Lower lobe of right lung (tissue), 2 donors: ENCODE measurements around the gene NAIF1. TPM values are rescaled to one million over a fixed set of nuclear protein-coding genes. Genes with fewer than 3 reads are reported as not detected.

ENCODE experiments used
- ATAC-seq, 2 donors: fragments of 200-7000 bp; cut with Tn5 transposase; one replicate each; pipeline ENCODE4 v1.9.1; 2020 to 2022; ENCODE audit warnings: mild to moderate bottlenecking in 2 of 2, moderate library complexity in 2 of 2
- DNase-seq: peaks from one replicate; pipeline ENCODE4 v3.0.0-alpha.2; 2020
- H3K27ac ChIP-seq: fragments of 200-600 bp; one replicate; pipeline ENCODE4 v1.8.0; 2022
- H3K27me3 ChIP-seq: fragments of 200-600 bp; one replicate; pipeline ENCODE4 v1.8.0; 2022; ENCODE audit warnings: low read depth
- H3K36me3 ChIP-seq: fragments of 200-600 bp; one replicate; pipeline ENCODE4 v1.8.0; 2022; ENCODE audit warnings: mild to moderate bottlenecking
- H3K4me1 ChIP-seq: fragments of 200-600 bp; one replicate; pipeline ENCODE4 v1.8.0; 2022
- H3K4me3 ChIP-seq: fragments of 200-600 bp; one replicate; pipeline ENCODE4 v1.8.0; 2022; ENCODE audit warnings: mild to moderate bottlenecking
- H3K9me3 ChIP-seq: fragments of 200-600 bp; one replicate; pipeline ENCODE4 v1.8.0; 2022
- intact Hi-C: fragments of 100-400 bp; cut with DNase I; formaldehyde crosslinking; loops from one replicate; pipeline ENCODE4 v1.11.0; 2022
- total RNA-seq: library from RNA; stranded (reverse); fragmentation: NEBNext Ultra II Directional; extraction: Animal tissue kit (Norgen Biotek cat#: 25700); gene quantifications from one replicate; pipeline ENCODE4 v1.2.1, GENCODE V29; 2021
- TF ChIP-seq, protein P1 (sequence below): fragments of 200-600 bp; IDR thresholded peaks from one replicate; pipeline ENCODE4 v1.8.0; 2022; ENCODE audit warnings: antibody characterized with exemption, mild to moderate bottlenecking
- donor health status: DM: no; HTN: yes; CAD: no; lungs with severe emphysema.

Gene NAIF1
- total RNA-seq, 1 donor from 2014 or later = 11.3 TPM

DNA sequence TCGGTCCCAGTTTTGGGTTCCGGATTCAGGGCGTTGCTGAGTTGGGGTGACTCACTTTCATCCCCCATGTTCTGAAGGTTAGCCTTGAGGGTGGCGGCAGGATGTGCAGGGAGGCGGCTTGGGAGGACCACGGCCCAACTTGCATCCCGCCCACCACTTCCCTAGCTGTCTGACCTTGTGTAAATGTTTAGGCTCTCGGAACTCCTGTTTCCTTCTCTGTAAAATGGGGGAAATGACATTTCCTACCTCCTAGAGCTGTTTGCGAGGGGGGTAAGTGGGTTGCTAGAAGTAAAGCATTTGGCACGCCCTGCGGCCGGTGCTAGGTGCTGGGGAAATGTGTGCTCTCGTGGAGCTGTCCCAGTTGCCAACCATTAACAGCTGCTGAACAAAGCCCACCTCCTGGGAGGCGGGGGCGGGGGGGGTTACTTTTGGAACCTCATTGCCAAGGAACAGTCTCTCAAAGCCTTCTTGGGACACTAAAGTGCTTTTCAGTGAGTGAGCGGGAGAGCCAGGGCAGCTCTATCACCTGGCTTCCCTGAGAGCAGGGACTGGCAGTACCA is 32.9 kb upstream of the NAIF1 start:
- TF ChIP-seq, protein P1, sequence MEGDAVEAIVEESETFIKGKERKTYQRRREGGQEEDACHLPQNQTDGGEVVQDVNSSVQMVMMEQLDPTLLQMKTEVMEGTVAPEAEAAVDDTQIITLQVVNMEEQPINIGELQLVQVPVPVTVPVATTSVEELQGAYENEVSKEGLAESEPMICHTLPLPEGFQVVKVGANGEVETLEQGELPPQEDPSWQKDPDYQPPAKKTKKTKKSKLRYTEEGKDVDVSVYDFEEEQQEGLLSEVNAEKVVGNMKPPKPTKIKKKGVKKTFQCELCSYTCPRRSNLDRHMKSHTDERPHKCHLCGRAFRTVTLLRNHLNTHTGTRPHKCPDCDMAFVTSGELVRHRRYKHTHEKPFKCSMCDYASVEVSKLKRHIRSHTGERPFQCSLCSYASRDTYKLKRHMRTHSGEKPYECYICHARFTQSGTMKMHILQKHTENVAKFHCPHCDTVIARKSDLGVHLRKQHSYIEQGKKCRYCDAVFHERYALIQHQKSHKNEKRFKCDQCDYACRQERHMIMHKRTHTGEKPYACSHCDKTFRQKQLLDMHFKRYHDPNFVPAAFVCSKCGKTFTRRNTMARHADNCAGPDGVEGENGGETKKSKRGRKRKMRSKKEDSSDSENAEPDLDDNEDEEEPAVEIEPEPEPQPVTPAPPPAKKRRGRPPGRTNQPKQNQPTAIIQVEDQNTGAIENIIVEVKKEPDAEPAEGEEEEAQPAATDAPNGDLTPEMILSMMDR = no peak
- peak; percentile 68 for DNase-seq
- peak overlapping the region; percentile 95 for H3K27ac ChIP-seq
- peaks cover 91% of the 10 kb centered on the region for H3K4me1 ChIP-seq
- no peaks in the 10 kb centered on the region for H3K9me3 ChIP-seq
- H3K27me3 ChIP-seq = no peaks in the 10 kb centered on the region
- peaks cover 41% of the 10 kb centered on the region for H3K36me3 ChIP-seq
- intact Hi-C loops = no loop called here
- peak; percentile 8 to 19 for ATAC-seq
- peak overlapping the region; percentile 61 for H3K4me3 ChIP-seq

DNA sequence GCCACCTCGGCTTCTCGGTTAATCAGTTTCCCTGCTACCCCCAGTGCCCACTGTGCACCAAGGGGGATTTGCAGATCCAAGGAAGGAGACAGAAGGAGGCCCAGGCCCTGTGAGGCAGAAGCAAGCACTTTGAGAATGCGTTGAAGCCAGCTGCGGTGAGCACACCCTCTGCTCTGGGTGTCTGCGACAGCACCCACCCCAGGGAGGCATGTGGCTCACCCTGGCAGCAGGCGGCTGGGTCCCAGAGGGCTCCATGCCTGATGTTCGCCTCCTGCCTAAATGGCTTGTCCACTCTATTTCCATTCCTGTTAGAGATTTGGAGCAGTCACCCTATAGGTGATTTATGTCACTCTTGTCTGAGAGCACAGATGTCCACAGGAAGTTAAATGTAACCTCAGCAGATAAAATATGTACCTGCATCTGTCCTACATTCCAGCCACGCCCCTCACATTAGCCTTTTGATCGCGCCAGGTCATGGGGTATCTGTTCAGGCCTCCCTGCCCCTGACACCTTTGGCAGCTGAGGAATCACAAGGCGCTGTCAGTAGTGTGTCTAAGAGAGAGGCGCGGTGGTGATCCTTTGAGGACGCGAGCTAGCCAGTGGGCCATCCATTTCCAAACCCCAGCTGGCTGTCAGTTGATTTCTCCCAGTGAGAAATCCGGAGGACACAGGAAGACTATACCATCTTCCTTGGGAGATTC is 32.3 kb upstream of the NAIF1 start:
- intact Hi-C loops = no loop called here
- ATAC-seq = peak; percentile 3 to 41
- peak overlapping the region; percentile 61 for H3K4me3 ChIP-seq
- H3K4me1 ChIP-seq = peaks cover 94% of the 10 kb centered on the region
- TF ChIP-seq, protein P1 = no peak
- no peak for DNase-seq
- H3K27ac ChIP-seq = peak overlapping the region; percentile 95
- H3K27me3 ChIP-seq = no peaks in the 10 kb centered on the region
- no peaks in the 10 kb centered on the region for H3K9me3 ChIP-seq
- peaks cover 35% of the 10 kb centered on the region for H3K36me3 ChIP-seq

DNA sequence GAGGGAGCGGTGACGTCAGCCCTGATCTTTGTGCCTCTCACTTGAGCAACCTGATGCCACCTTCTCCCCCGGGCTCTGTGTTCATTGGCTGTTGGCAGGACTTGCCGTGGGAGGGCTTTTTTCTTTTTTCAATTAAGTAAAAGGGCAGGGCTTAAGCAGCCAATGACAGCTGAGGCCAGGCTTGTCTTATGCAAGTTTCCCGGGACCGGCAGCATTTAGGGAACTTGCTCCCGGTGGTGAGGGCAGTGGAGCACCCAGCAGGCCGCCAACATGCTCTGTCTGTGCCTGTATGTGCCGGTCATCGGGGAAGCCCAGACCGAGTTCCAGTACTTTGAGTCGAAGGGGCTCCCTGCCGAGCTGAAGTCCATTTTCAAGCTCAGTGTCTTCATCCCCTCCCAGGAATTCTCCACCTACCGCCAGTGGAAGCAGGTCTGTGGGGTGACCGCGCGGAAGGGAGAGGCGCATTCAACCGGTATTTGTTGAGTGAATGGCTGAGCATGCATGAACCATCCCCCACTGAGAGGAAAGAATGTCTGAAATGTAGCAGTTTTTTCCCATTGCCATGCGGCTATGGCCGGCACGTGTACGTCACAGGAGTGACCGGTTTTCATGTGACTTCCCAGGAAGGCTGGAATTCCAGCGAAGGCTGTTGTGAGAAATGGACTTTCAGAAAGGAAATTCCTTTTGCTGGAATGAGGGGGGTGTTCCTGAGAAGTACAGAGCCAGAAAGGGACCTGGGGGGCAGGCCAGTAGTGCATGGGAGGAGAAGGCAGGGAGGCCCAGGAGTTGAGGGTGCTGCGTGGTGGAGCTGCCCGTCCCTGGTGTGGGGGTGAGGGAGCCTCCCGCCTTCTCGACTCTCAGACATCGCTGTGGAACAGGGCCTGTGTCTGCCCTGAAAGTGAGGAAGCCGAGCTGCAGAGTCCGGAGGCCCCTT is 31.4 kb upstream of the NAIF1 start:
- intact Hi-C loops = no loop called here

DNA sequence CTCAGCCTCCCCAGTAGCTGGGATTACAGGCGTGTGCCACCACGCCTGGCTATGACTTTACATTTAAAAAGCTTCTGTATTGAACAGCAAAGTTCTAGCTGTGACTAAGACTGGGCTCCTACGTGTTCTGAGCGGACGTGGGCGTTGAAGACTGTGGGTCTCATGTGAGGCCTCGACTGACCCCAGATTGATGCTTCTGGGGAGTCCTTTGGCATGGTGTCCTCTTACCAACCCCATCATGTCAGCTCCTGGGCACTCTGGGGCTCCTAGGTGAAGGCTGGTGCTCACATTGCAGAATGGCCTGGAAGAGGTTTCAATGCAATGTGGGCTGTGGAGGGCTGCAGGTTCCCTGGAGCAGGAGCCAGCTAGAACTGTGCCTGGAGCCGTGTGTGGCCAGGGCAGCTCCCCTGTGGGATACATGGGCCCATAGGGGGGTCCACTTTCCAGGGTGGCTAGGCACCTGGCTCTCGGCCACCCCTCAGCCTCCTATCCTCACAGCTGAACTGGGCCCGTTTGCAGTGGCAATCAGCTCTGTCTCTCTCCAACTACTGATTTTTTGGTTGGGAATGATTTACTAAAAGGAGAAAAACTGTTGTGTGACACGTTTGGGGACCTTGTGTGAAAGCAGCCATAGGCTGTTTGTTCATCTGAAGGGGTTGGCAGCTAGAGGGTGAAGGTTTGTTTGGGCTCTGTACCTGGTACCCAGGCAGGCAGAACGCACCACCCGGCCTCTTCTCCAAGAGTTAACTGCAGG is 30.6 kb upstream of the NAIF1 start:
- H3K27me3 ChIP-seq = no peaks in the 10 kb centered on the region
- peak overlapping the region; percentile 61 for H3K4me3 ChIP-seq
- H3K9me3 ChIP-seq = no peaks in the 10 kb centered on the region
- DNase-seq (peak; percentile 49), ATAC-seq (no peak)
- peaks cover 94% of the 10 kb centered on the region for H3K4me1 ChIP-seq
- peaks cover 18% of the 10 kb centered on the region for H3K36me3 ChIP-seq
- peak overlapping the region; percentile 95 for H3K27ac ChIP-seq
- TF ChIP-seq, protein P1 = no peak
- intact Hi-C loops = no loop called here

More for the DNA sequence above, 31.4 kb upstream of the NAIF1 start:
- Histone ChIP-seq H3K27ac (peak overlapping the region; percentile 95), H3K4me3 (peak overlapping the region; percentile 61), H3K4me1 (peaks cover 94% of the 10 kb centered on the region), H3K9me3 (no peaks in the 10 kb centered on the region), H3K36me3 (peaks cover 27% of the 10 kb centered on the region), H3K27me3 (no peaks in the 10 kb centered on the region)
- peak; percentile 83 to 89 for ATAC-seq
- TF ChIP-seq, protein P1 = no peak
- peak; percentile 97 for DNase-seq
